PC-3 (cell line): ENCODE measurements around the gene TCF7. TPM values are rescaled to one million over a fixed set of nuclear protein-coding genes. Genes with fewer than 3 reads are reported as not detected.

ENCODE experiments used
- ATAC-seq: fragments of 200-7000 bp; cut with Tn5 transposase; 2 replicates; pipeline ENCODE4 v1.9.1; 2020; ENCODE audit warnings: mild to moderate bottlenecking, moderate library complexity
- BruUV-seq: library from RNA; stranded (reverse); fragments of 400-500 nt; replicated peaks from 2 replicates; lab custom pipeline; 2021; lab: Mats Ljungman, UMichigan
- CTCF ChIA-PET: fragments of 300-600 bp; sonication (Branson Sonifier 250); formaldehyde crosslinking; loops from one replicate; lab custom pipeline; 2022; ENCODE audit warnings: antibody characterized with exemption; lab: Charles Lee
- POLR2A ChIA-PET: fragments of 300-600 bp; sonication (Branson Sonifier 250); formaldehyde crosslinking; loops from one replicate; lab custom pipeline; 2022; ENCODE audit warnings: antibody characterized with exemption; ENCODE audit not compliant: unreplicated experiment; lab: Charles Lee
- DNase-seq: peaks from one replicate; pipeline ENCODE4 v3.0.0-alpha.2; 2015
- H2AFZ ChIP-seq: fragments of 300-600 bp; sonication (generic); 2 replicates; pipeline ENCODE4 v1.6.0; 2016; ENCODE audit warnings: antibody characterized with exemption, low read length
- H3F3A ChIP-seq: fragments of 300-600 bp; sonication (generic); one replicate; pipeline ENCODE4 v1.6.0; 2017; ENCODE audit warnings: antibody characterized with exemption, low read length, control low read depth, mild to moderate bottlenecking; ENCODE audit not compliant: unreplicated experiment
- H3K27ac ChIP-seq: fragments of 300-600 bp; sonication (generic); 2 replicates; pipeline ENCODE4 v1.5.1; 2016; ENCODE audit warnings: mild to moderate bottlenecking, low read length
- H3K27me3 ChIP-seq: fragments of 300-600 bp; sonication (generic); 2 replicates; pipeline ENCODE4 v1.6.1; 2016; ENCODE audit warnings: low read length, mixed read lengths
- H3K36me3 ChIP-seq: fragments of 300-600 bp; sonication (generic); 2 replicates; pipeline ENCODE4 v1.6.1; 2016; ENCODE audit warnings: low read depth, mixed run types, low read length, mixed read lengths
- H3K4me1 ChIP-seq: fragments of 300-600 bp; sonication (generic); 2 replicates; pipeline ENCODE4 v1.5.1; 2016; ENCODE audit warnings: low read length; ENCODE audit not compliant: insufficient read depth
- H3K4me2 ChIP-seq: fragments of 300-600 bp; sonication (generic); 2 replicates; pipeline ENCODE4 v1.6.0; 2016; ENCODE audit warnings: low read length
- H3K4me3 ChIP-seq: fragments of 300-600 bp; sonication (generic); 2 replicates; pipeline ENCODE4 v1.5.1; 2016; ENCODE audit warnings: mild to moderate bottlenecking, low read length, mixed read lengths
- H3K79me2 ChIP-seq: fragments of 300-600 bp; sonication (generic); 2 replicates; pipeline ENCODE4 v1.6.1; 2017; ENCODE audit warnings: low read length, mixed read lengths
- H3K9ac ChIP-seq: fragments of 300-600 bp; sonication (generic); 2 replicates; pipeline ENCODE4 v1.6.0; 2016; ENCODE audit warnings: mild to moderate bottlenecking, low read length
- H3K9me2 ChIP-seq: fragments of 300-600 bp; sonication (generic); replicated peaks from 2 replicates; pipeline ENCODE4 v1.6.1; 2016; ENCODE audit warnings: mixed run types, low read length, mixed read lengths
- H3K9me3 ChIP-seq: fragments of 300-600 bp; sonication (generic); 2 replicates; pipeline ENCODE4 v1.6.1; 2016; ENCODE audit warnings: low read length, mixed read lengths
- H4K20me1 ChIP-seq: fragments of 300-600 bp; sonication (generic); 2 replicates; pipeline ENCODE4 v1.6.1; 2016; ENCODE audit warnings: low read length, mixed read lengths
- EZH2 ChIP-seq: fragments of 300-600 bp; sonication (generic); IDR thresholded peaks from one replicate; pipeline ENCODE4 v1.6.1; 2017; ENCODE audit warnings: antibody characterized with exemption, mild to moderate bottlenecking, low read length; ENCODE audit not compliant: unreplicated experiment
- EZH2phosphoT487 ChIP-seq: fragments of 300-600 bp; sonication (generic); IDR thresholded peaks from 2 replicates; pipeline ENCODE4 v1.6.1; 2018; ENCODE audit warnings: mild to moderate bottlenecking, antibody characterized with exemption, low read length, borderline replicate concordance
- intact Hi-C: fragments of 100-400 bp; cut with micrococcal nuclease; formaldehyde crosslinking; loops from 2 replicates; pipeline ENCODE4 v1.9.0; 2023
- total RNA-seq: library from RNA; depleted of rRNA; stranded (reverse); fragments of >200 nt; gene quantifications from 2 replicates; pipeline ENCODE4 v1.2.3, GENCODE V29; 2014
- TF ChIP-seq, protein P1 (sequence below): fragments of 300-600 bp; sonication (generic); conservative IDR thresholded peaks from 2 replicates; pipeline ENCODE4 v1.5.1; 2017; ENCODE audit warnings: antibody characterized with exemption, low read depth, mild to moderate bottlenecking, low read length

TCF7 gene
- total RNA-seq, 1 experiment from 2014 or later, result 3.9 TPM

- Histone ChIP-seq H3K27me3 (no peaks in the 10 kb centered on the region), H3K27ac (no peak overlapping the region), H4K20me1 (no peaks in the 10 kb centered on the region), H3K79me2 (no peaks in the 10 kb centered on the region), H3K9me2 (no peaks in the 10 kb centered on the region), H3K36me3 (no peaks in the 10 kb centered on the region), H3K9me3 (no peaks in the 10 kb centered on the region), H2AFZ (no peak overlapping the region), H3K9ac (no peak overlapping the region), H3F3A (peaks cover 5% of the 10 kb centered on the region), H3K4me2 (no peak overlapping the region), H3K4me1 (peaks cover 29% of the 10 kb centered on the region), H3K4me3 (no peak overlapping the region)
- DNase-seq (no peak), ATAC-seq (no peak)
- intact Hi-C loops, result no loop called here
- ChIA-PET CTCF (no interaction called here), POLR2A (no interaction called here)
- TF ChIP-seq EZH2phosphoT487 (no peak), EZH2 (no peak)
- TF ChIP-seq, protein P1, sequence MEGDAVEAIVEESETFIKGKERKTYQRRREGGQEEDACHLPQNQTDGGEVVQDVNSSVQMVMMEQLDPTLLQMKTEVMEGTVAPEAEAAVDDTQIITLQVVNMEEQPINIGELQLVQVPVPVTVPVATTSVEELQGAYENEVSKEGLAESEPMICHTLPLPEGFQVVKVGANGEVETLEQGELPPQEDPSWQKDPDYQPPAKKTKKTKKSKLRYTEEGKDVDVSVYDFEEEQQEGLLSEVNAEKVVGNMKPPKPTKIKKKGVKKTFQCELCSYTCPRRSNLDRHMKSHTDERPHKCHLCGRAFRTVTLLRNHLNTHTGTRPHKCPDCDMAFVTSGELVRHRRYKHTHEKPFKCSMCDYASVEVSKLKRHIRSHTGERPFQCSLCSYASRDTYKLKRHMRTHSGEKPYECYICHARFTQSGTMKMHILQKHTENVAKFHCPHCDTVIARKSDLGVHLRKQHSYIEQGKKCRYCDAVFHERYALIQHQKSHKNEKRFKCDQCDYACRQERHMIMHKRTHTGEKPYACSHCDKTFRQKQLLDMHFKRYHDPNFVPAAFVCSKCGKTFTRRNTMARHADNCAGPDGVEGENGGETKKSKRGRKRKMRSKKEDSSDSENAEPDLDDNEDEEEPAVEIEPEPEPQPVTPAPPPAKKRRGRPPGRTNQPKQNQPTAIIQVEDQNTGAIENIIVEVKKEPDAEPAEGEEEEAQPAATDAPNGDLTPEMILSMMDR, result no peak
- BruUV-seq, result no TSS peak
Observed at GRCh38 chr5:134123360-134123759, 8.9 kb downstream of the TCF7 start.

- intact Hi-C loops, result no loop called here
- H3K4me1 ChIP-seq, result peaks cover 29% of the 10 kb centered on the region
- peak overlapping the region; percentile 100 for H3K27ac ChIP-seq
- H3K36me3 ChIP-seq, result no peaks in the 10 kb centered on the region
- no peaks in the 10 kb centered on the region for H3K79me2 ChIP-seq
- ChIA-PET CTCF (interaction anchor here (0.6 to 1.9 kb wide), 5 partner anchors 16 to 98 kb away, joined by 3 to 7 read pairs (median 3); no protein-coding TSS in a partner anchor), POLR2A (no interaction called here)
- ATAC-seq, result peak; percentile 44
- peak overlapping the region; percentile 75 for H3K9ac ChIP-seq
- no peaks in the 10 kb centered on the region for H3K9me3 ChIP-seq
- BruUV-seq, result no TSS peak
- peak overlapping the region; percentile 54 for H3K4me2 ChIP-seq
- no peaks in the 10 kb centered on the region for H3K27me3 ChIP-seq
- no peak overlapping the region for H2AFZ ChIP-seq
- DNase-seq, result peak; percentile 73
- peaks cover 5% of the 10 kb centered on the region for H3F3A ChIP-seq
- no peaks in the 10 kb centered on the region for H3K9me2 ChIP-seq
- no peak overlapping the region for H3K4me3 ChIP-seq
- TF ChIP-seq, protein P1, result no peak
- no peak for TF ChIP-seq EZH2phosphoT487
- TF ChIP-seq EZH2, result no peak
- H4K20me1 ChIP-seq, result no peaks in the 10 kb centered on the region
Observed at GRCh38 chr5:134124289-134125038, 10.0 kb downstream of the TCF7 start.
